Posterior vena cava (tissue), 2 donors: ENCODE data around the gene RPTOR. TPM values are rescaled to one million over a fixed set of nuclear protein-coding genes. Genes with fewer than 3 reads are reported as not detected.
"Not testable (repeated sequence)": the region's sequence is repeated elsewhere in the genome, so short reads cannot be mapped to it uniquely, and the experiment has no call there.

Source experiments
- DNase-seq: peaks from one replicate; pipeline ENCODE4 v3.0.0-alpha.2; 2020; ENCODE audit warnings: low spot score
- intact Hi-C, 2 donors: fragments of 100-400 bp; cut with DNase I; formaldehyde crosslinking; loops; one replicate each; pipeline versions ENCODE4 v1.14.1 to v1.14.2; 2022 to 2023
- total RNA-seq, 2 donors: library from RNA; stranded (reverse); fragmentation: NEBNext Ultra II Directional; extraction: Animal tissue kit (Norgen Biotek cat#: 25700); gene quantifications; one replicate each; pipeline ENCODE4 v1.2.1, GENCODE V29; 2021
- donor health status: DM: yes; HTN: yes; CAD: no.
- donor health status: DM: yes; HTN: yes; CAD: no.

The RPTOR gene
- total RNA-seq, 2 donors from 2014 or later: 30.1 to 44.1 TPM

- intact Hi-C loops: no loop called here
- DNase-seq: no peak
Observed at GRCh38 chr17:80742581-80743180, 198.0 kb downstream of the RPTOR start.

DNA sequence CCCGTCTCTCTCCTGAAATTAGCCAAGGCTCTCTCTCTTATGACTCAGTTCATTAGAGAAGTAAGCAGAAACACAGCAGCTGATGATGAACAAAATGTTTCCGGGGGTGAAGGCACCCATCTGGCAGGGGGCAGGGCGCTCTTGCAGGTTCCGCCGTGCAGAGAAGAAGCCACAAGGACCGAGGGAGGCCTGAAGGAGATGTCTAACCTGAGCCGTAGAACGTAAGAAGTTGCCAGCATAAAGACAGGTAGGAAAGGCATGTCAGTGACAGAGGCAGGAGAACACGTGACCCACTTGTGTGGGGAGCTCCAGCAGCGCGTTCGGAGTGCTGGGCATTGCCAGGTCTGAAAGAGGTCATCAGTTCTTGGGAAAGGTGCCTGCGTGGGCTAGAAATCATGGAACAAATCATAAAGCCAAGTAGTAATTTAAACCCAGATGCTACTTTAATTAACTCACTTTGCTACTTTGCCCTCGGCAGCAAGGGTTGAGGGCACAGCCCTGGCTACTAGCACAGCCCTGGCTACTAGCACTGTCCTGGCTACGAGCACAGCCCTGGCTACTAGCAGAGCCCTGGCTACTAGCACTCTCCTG is 198.6 kb downstream of the RPTOR start:
- DNase-seq: peak; percentile 63
- intact Hi-C loops: no loop called here

GRCh38 chr17:80743973-80744372 is 199.3 kb downstream of the RPTOR start:
- intact Hi-C loops: not testable (repeated sequence)
- DNase-seq: peak; percentile 15

DNA sequence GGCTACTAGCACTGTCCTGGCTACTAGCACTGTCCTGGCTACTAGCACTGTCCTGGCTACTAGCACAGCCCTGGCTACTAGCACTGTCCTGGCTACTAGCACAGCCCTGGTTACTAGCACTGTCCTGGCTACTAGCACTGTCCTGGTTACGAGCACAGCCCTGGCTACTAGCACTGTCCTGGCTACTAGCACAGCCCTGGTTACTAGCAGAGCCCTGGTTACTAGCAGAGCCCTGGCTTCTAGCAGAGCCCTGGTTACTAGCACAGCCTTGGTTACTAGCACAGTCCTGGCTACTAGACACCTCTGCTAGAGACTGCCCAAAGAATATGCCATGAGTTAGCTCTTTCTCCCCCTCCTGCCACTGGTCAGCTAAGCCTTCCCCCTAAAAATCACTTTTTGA is 200.1 kb downstream of the RPTOR start:
- intact Hi-C loops, DNase-seq: not testable (repeated sequence)

DNA sequence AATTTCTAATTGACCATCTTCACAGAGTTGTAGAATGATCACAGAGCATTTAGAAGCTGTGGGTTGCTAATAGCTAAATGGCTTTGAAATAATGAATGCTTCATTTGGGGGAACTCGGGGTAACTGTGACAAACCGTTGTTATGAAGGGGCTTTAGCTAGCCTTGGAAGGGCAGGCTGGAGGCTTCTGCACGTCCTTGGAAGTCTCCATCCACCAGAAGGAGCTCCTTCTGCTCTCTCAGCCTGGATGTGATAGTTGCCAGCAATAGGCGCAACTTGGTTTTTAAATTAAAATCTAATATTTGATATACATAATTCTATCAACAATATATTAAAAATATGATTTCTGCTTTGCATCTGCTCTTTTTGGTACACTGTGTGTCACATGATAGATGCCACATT is 200.5 kb downstream of the RPTOR start:
- no peak for DNase-seq
- intact Hi-C loops: no loop called here

- DNase-seq: peak; percentile 37
- intact Hi-C loops: no loop called here
Observed at GRCh38 chr17:80746262-80746935, 201.8 kb downstream of the RPTOR start.

DNA sequence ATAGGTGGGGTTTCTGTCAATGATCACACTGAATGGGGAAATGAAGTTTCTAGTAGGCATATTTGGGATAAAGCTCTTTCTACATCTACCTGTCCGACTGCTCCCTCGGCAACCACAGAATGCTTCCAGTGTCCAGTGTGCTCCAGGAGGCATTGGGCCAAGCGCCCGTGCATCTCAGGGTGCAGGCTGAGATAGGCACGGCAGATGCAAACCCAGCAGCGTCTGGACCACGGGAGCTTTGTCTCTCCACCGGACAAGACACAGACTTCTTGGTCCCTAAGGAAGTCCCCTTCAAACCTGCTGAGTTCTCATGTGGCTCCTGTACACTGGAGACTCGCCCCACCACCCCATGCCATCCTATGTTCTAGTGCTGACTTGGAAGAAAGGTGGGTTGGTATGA is 202.8 kb downstream of the RPTOR start:
- intact Hi-C loops: no loop called here
- DNase-seq: peak; percentile 36

DNA sequence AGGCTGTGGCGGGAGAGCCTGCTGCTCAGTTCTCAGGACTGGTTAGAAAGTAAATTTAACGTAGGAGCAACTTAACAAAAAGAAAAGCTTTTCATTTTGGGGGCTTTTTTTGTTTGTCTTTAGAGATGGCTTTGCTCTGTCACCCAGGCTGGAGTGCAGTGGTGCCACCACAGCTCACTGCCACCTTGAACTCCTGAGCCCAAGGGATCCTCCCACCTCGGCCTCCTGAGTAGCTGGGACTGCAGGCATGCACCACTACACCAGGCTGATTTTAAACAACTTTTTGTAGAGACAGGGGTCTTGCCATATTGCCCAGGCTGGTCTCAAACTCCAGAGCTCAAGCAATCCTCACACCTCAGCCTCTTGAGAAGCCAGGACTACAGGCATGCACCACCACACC is 205.0 kb downstream of the RPTOR start:
- DNase-seq: peak; percentile 16
- intact Hi-C loops: no loop called here

- intact Hi-C loops: no loop called here
- peak; percentile 62 for DNase-seq
Observed at GRCh38 chr17:80750263-80750662, 205.6 kb downstream of the RPTOR start.

GRCh38 chr17:80751070-80751945 is 206.7 kb downstream of the RPTOR start:
- intact Hi-C loops: no loop called here
- peak; percentile 72 for DNase-seq

DNA sequence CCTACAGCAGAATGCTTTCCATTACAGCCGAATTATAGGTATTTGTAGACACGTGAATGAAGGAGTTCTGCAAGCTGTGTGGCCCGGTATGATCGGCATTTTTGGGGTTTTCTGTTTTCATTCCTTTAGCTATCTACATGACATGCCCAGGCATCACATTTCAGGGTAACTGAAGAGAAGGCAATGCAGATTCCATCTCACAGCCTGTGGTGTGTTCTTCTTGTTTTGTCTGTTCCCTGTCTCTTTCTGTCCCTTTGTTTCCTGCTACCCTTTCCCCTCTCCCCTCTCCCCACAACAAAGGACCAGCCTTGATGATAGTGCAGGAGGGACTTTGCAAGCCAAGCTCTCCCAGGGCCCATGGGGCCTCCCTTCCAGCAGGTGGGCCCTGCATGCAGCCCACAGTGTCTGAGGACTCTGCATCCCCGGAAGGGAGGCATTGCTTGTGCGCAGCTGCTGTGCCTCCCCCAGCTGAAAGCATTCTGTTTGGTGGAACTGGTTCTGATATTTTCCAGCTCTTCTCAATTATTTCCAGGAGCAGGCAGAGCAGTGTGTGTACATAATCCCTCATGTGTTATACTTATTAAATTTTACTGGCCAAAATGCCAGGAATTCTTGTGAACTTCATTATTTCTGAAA is 207.4 kb downstream of the RPTOR start:
- intact Hi-C loops: no loop called here
- DNase-seq: peak; percentile 36

- peak; percentile 64 for DNase-seq
- intact Hi-C loops: no loop called here
Observed at GRCh38 chr17:80753685-80754345, 209.2 kb downstream of the RPTOR start.

GRCh38 chr17:80754846-80755245 is 210.2 kb downstream of the RPTOR start:
- DNase-seq: peak; percentile 41
- intact Hi-C loops: no loop called here

DNA sequence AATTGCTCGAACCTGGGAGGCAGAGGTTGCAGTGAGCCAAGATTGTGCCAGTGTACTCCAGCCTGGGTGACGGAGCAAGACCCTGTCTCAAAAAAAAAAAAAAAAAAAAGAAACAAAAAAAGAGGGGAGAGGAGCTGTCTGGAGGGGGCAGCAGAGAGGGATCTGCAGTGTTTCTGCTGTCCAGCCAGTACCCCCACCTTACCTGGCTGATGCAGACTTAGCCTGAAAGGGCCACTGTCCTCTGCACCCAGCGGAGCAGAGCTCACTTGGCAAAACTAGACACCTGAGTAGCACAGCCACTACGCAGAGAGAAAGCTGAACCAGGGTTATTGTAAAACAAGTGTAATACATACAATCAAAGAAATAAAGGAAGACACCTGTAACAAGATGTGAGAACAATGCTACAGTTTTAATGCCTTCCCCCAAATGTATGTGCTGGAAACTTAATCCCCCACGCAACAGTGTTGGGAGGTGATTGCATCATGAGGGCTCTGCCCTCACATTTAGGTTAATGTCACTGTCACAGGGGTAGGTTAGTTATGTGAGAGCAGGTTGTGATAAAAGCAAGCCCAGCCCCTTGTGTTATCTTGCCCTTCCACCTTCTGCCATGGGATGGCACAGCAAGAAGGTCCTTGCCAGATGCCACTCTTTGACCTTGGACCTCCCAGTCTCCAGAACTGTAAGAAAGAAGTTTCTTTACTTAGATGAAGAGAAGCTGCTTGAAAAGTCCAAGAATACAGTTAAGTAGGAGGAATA is 211.2 kb downstream of the RPTOR start:
- peak; percentile 35 for DNase-seq
- intact Hi-C loops: no loop called here

DNA sequence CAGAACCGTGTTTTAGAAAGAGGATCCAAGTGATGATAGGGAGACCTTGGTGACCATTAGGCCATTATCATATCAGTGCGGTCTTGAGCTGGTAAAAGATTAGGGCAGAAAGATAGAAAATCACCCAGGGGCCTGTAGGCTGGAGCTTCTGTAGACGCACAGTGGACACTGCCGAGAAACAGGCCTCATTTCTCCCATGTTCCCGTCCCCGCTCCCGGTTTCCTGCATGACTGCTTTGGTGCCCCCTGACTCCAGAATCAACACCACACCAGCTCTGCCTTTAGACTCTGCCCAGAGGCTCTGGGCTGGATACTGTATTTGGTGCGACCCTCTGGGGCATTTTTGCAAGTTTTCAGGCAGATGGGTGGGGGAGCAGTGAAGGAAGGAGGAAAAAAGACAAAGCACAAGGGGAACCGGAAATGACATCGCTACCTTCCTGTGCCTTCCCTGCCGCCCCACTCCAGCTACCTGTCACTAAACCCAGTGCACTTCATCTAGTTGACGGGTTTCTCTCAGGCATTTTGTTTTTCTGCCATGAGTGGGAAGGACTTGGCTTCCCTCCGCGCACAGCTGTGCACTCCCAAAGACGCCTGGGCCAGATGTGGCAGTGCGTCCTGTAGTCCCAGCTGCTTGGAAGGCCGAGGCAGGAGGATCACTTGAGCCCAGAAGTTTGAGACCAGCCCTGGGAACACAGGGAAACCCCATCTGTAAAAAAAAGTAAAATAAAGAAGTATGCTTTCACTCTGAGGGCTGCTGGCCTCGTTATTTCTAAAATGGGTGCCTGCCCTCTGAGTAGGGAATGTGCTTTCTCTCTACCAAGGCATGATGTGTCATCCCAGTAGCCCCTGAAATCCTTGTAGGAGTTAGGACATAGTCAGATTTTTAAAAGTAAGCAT is 214.1 kb downstream of the RPTOR start:
- peak; percentile 54 for DNase-seq
- intact Hi-C loops: no loop called here

DNA sequence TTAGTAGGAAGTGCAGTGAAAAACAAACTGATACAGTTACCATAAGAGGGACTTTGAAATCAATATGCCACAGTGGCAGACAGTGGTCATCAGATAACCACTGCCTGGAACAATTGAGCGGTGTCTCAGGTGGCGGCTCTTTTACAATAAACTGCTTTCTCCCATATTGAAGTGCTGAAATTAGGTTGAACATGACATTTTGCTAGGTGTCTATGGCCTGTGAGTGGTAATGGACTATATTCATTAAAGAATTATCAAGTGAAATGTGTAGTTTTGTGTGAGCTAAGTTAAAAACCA is 214.7 kb downstream of the RPTOR start:
- intact Hi-C loops: no loop called here

GRCh38 chr17:80760511-80760911 is 215.9 kb downstream of the RPTOR start:
- DNase-seq: peak; percentile 67
- intact Hi-C loops: no loop called here

More for the DNA sequence above, 214.7 kb downstream of the RPTOR start:
- peak; percentile 11 for DNase-seq
